ENCODE measurements around the gene AUP1.

DNA sequence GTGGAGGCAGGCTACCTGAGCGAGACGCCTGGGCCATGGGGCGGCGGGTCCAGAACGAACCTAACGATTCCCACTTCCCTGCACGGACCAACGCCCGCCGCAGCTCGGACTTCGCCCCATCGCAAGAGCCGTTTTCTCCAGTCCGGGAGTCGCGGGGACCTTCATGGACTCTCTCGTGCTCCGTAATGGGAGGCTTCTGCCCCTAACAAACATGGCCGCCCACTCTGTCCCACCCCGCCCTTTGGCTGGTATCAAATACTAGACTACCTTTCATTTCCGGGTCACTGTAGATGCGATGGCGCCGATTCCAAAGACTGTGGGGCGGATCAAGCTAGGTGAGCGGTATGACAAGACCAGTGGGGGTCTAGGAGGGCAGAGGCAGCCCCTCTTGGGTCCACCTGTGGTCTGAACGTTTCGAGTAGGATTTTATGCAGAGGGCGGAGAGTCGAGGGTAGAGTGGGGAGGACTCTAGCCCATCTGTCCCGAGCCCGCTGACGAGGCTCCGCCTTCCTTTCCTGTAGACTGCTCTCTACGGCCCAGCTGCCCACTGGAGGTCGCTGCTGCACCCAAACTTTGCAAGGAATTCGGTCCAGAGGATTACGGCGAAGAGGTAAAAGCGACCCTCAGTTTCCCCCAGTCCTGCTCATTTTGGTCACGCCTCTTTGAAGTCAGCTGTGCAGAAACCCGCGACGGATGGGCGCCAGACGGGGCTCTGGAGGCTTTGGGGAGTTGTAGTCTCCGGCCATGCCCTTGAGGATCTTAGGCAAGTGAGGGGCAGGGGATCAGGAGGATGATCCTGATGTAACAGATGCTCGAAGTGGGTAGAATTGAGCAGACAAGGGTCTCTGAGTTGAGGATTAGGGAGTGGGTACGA lies 46.5 kb downstream of the AUP1 start, which contains the start of the genes CCDC142 and TTC31:
- TF ChIP-seq EZH2 (IDR thresholded peaks at IDR 0.05) (no peak), POLR2AphosphoS5 (IDR thresholded peaks at IDR 0.05; ENCODE audit: borderline replicate concordance, low read depth, low read length) (peak; percentile 77; the same call in 1 of the 2 replicates)
